IgD-negative memory B cell (primary cell): ENCODE results near the gene GPATCH2. TPM values are rescaled to one million over a fixed set of nuclear protein-coding genes. Genes with fewer than 3 reads are reported as not detected.

ENCODE experiments used
- polyA plus RNA-seq: library from polyadenylated mRNA; unstranded; fragments of 300-500 nt; fragmentation: Illumina TruSeq; gene quantifications from one replicate; pipeline ENCODE4 v1.2.3, GENCODE V29; 2021

The GPATCH2 gene
- polyA plus RNA-seq, 1 donor from 2014 or later = 2.9 TPM

Other genes with a start within 250 kb of the GPATCH2 start
- not detected for gene SPATA17, start 254 bp upstream of the GPATCH2 start, polyA plus RNA-seq